ENCODE data around the gene C2CD2. TPM values are rescaled to one million over a fixed set of nuclear protein-coding genes. Genes with fewer than 3 reads are reported as not detected.

Gene C2CD2
- polyA plus RNA-seq, 1 of the 3 experiments (the other 2 are of a cell fraction), result 9.7 TPM

DNA sequence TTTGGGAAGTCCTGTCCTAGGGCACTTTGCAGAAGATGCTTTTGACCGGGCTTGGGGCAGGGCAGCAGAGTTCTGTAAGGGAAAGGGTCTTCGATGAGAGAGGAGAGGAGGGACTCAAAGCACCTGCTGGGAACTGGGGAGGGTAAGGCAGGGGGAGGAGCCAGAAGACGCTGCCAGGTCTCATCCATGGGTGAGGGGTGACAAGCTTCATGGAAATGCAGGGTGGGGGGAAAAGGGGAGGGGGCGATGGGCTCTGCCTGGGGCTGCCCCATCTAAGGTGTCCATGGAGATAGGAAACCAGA, 20.9 kb upstream of the C2CD2 start:
- no peak overlapping the region for H3K4me3 ChIP-seq (ENCODE audit: low read depth in 2 of 2, low read length in 1 of 2)
- no peaks in the 10 kb centered on the region for H3K36me3 ChIP-seq (replicated peaks in 1 of 2; ENCODE audit: control insufficient read depth in 1 of 2, insufficient read depth in 2 of 2, low read length in 1 of 2)
- TF ChIP-seq JUND (IDR thresholded peaks at IDR 0.05), result no peak
- no peak for TF ChIP-seq SMC3 (IDR thresholded peaks at IDR 0.05; ENCODE audit: low read depth, low read length)
- no peak for TF ChIP-seq TCF12 (IDR thresholded peaks at IDR 0.05)
- no peak for TF ChIP-seq GATA2 (CRISPR knock-in tag; IDR thresholded peaks at IDR 0.05)
- no peak for TF ChIP-seq FOXJ3 (CRISPR knock-in tag; IDR thresholded peaks at IDR 0.05)
- no peak for TF ChIP-seq USF2 (IDR thresholded peaks at IDR 0.05; ENCODE audit: borderline replicate concordance, low read depth, low read length)
- no peak for TF ChIP-seq FOXM1 (IDR thresholded peaks at IDR 0.05; ENCODE audit: low read depth)
- TF ChIP-seq GABPA (IDR thresholded peaks at IDR 0.05; ENCODE audit: low read depth), result no peak
- no peak for TF ChIP-seq CHD2 (IDR thresholded peaks at IDR 0.05; ENCODE audit: low read length, partially characterized antibody)
- TF ChIP-seq POLR2AphosphoS5 (IDR thresholded peaks at IDR 0.05; ENCODE audit: low read depth, low read length), result no peak
- TF ChIP-seq ZBTB33 (IDR thresholded peaks at IDR 0.05; ENCODE audit: borderline replicate concordance, low read depth), result no peak
- no peak for TF ChIP-seq MEF2A (IDR thresholded peaks at IDR 0.05; ENCODE audit: borderline replicate concordance, low read depth)
- no peak for TF ChIP-seq RXRA (IDR thresholded peaks at IDR 0.05; ENCODE audit: borderline replicate concordance, low read depth)
- no peak for TF ChIP-seq EP300 (IDR thresholded peaks at IDR 0.05; ENCODE audit: borderline replicate concordance in 1 of 2, low read depth in 1 of 2, low read length in 1 of 2)
- TF ChIP-seq RAD21 (IDR thresholded peaks at IDR 0.05; ENCODE audit: low read length), result no peak
- TF ChIP-seq MXI1 (IDR thresholded peaks at IDR 0.05; ENCODE audit: low read depth, low read length), result no peak
- TF ChIP-seq YY1 (IDR thresholded peaks at IDR 0.05; ENCODE audit: low read depth), result no peak
- no peak for TF ChIP-seq NFIC (IDR thresholded peaks at IDR 0.05; ENCODE audit: borderline replicate concordance)
- TF ChIP-seq TAF1 (IDR thresholded peaks at IDR 0.05; ENCODE audit: borderline replicate concordance, low read depth, low read length), result no peak
- no peak overlapping the region for H3K27ac ChIP-seq (ENCODE audit: low read depth in 2 of 2, low read length in 1 of 2)
- H3K79me2 ChIP-seq (ENCODE audit: insufficient read depth), result no peaks in the 10 kb centered on the region
- no peak overlapping the region for H3K4me2 ChIP-seq
- no peaks in the 10 kb centered on the region for H3K9me2 ChIP-seq
- DNase-seq, result no peak
- WGBS (ENCODE audit: low lambda C conversion rate), result 51% methylated on average over 4 of the region's 4 CpGs
- no peak overlapping the region for H3K9ac ChIP-seq
- ChIA-PET POLR2A (no interaction called here), CTCF (no interaction called here)
- no peaks in the 10 kb centered on the region for H3F3A ChIP-seq (replicated peaks; ENCODE audit: insufficient read depth)
- H3K4me1 ChIP-seq (ENCODE audit: control insufficient read depth in 1 of 2, insufficient read depth in 2 of 2, low read depth in 1 of 2, low read length in 1 of 2), result no peaks in the 10 kb centered on the region
- H4K20me1 ChIP-seq (ENCODE audit: insufficient read depth), result no peaks in the 10 kb centered on the region
- no peak overlapping the region for H2AFZ ChIP-seq (ENCODE audit: low read depth)
- H3K9me3 ChIP-seq, result no peaks in the 10 kb centered on the region; the same call in 1 of the 2 replicates
- no peaks in the 10 kb centered on the region for H3K27me3 ChIP-seq (ENCODE audit: insufficient read depth)
